DMS79 (cell line): ENCODE results near the gene KCNA1.
"Not testable (repeated sequence)": the region's sequence is repeated elsewhere in the genome, so short reads cannot be mapped to it uniquely, and the experiment has no call there.

Experiments
- DNase-seq: peaks from one replicate; lab custom pipeline; 2025; lab: John Stamatoyannopoulos, UW

KCNA1 gene

DNA sequence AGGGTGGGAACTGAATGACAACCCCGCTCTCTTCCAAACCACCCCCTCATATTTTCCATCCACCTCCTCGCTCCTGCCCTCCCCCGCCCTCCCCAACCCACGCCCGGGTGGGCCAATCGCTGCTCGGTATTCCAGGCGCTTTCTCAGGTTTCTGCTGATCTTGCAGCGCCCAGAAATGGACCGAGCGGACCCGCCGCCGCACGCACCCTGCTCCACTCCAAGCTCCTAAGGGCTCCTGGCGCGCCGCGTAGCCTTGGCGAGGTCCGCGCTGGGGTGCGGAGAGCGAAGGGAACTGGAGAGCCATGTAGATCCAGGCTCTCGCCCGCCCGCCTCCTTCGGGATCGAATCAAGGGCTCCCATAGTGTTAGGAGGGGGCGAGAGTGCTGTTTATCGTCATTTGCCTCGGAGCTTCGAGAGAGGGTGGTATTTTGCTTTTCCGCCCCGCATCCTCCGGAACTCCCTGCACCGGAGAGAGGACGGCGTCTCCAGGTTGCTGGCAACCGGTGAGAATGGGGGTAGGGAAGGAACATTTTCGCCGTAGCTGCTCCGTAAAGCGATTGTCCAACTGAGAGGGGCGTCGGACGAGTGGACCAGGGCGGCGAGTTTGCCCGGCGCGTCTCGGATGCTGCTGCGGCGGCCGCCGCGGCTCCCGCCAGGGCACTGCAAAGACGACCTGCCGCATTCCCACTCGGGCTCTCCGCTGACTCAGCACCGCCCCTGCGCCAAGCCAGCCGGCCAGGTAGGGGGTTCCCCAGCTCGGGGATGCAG, at the start of gene KCNA1:
KCNA1 (plus strand) TSS at position 172 of the 768 bp plus-strand sequence. CDS start 1,474 bp downstream, outside the sequence.
- no peak for DNase-seq

DNA sequence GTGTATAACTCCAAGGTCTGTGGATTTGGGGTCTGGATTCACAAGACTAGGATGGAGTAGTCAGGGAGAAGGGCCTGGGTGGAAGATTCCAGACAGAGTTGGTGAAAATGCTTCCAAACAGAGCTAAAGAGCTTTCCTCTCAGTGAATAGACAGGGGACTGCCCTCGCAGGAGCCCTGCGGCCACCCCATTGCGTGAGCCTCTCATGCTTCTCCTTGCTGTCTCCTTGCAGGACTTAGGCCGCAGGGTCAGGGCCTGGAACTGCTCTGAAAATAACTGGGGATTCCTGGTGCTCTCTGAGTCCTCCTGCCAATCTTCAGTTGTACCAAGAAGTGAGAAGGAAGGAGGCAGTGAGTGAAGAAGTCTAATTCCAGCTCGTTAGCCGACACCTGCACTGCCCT, 49.0 kb upstream of the KCNA1 start:
- no peak for DNase-seq

DNA sequence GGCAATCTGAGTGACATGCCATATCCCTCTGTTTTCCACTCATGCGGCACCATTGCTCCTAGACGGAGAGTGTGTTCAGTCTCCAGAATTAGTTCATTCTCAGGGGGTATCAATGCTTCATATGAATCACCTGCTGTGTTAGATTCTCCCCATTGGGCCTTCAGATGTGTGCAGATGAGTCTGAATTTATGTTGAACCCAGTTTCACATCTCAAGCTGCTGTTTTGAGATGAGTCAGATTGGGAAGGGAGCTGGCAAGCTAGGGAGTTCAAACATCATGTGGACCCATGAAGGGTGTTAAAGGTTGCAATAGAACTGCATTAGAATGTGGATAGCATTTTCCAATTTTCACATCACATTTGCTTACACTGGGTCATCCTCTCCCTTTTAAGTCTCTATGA, 46.9 kb upstream of the KCNA1 start:
- DNase-seq = no peak

DNA sequence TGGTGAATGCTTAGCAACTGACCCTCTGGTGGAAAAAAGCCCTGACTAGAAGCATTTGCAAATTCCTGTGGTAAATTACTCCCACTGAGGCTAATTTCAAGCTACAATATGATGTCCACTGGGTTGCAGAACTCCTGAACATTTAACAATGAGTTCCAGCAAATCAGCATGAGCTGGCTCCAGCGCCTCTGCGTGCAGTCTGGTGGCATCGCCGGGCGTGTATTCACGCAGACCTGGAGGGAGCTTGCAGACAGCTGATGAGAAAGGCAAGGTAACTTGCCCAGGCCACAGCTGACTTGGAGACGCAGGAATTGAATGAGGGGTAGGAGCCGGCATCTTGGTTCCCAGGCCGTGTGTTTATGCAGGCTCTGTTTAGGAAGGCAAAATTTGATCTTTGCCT, 45.1 kb upstream of the KCNA1 start:
- no peak for DNase-seq

DNA sequence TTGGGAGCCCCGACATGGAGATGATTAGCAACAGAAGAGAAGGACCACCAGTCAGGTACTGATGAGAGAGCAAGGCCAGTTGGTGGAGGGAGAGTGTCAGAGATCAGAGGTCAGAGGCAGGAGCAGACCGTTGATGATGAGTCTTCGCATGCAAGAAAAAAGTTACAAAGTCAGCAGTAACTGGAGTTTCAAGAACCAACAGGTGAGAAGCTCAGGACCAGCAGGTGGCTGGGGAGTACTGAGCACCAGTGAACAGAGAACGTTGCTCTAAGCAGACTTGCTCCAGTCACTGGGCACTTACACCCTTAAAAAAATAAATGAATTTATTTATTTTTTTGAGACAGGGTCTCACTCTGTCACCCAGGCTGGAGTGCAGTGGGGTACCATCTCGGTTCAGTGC, 44.5 kb upstream of the KCNA1 start:
- no peak for DNase-seq

DNA sequence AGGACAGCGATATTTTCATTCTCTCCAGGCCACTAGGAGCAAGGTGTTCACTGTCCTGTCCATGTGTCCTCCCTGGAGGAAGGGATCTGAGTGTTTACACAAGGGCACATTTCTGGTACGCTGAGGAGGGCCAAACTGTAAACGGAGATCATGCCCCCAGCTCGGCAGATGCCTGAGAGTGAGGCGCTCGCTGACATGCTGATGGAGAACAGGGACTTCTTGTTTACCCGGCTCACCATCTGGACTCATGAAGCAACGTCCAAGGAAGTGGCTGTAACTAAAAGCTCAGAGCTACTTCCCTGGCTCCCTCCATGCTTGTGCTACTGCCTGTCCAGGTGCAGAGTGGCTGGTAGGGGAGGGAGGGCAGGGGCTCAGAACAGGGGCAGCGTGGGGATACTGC, 43.4 kb upstream of the KCNA1 start:
- DNase-seq = no peak

DNA sequence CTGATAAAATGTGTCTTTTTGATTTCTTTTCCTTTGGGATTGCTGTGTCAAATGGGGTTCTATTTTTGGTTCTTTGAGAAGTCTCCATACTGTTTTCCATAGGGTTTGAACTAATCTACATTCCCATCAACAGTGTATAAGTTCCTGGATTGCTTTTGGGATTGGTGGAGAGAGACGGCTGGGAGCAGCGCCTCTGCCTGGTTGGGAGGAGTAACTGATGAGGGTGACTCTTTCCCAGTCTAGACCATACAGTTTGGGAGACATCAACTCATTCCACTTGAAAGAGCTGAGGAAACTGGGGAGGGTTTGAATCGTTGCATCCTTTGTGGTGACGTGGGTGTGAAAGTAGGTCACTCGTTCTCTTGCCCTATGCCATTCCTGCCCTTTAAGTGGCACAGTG, 42.3 kb upstream of the KCNA1 start:
- no peak for DNase-seq

DNA sequence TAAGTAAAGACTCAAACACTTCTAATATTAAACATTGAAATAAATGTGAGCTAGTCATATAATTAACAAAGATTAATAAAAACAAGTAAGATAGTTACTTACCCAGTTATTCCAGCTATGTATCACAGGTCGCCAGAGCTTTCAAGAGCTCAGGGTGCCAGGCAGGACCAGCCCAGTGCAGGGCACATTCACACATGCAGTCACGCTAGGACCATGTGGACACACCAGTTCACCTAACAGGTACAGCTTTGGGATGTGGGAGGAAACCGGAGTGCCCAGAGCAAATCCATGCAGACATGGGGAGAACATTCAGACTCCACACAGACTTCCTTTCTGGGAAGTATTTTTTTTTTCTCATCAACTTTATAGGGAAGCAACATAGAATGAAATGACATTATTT, 39.3 kb upstream of the KCNA1 start:
- DNase-seq = no peak

DNA sequence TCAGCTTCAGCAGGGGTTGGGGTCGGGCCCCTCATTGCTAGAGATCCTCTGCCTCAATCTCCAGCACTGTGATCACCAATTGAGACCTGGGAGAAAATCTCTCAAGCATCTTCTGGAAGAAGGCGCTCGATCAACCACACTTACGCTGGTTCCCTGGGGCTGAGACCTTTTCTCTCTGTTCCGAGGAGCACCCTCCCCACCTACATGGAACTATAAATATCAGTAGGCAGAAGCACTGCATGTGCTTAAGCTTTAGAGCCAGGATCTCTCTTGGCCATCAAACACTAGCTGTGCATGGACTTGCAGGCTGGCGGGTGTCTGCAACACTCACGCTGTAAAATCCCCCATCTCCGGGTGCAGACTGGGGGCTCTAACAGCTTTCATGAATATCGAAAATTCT, 38.2 kb upstream of the KCNA1 start:
- no peak for DNase-seq

DNA sequence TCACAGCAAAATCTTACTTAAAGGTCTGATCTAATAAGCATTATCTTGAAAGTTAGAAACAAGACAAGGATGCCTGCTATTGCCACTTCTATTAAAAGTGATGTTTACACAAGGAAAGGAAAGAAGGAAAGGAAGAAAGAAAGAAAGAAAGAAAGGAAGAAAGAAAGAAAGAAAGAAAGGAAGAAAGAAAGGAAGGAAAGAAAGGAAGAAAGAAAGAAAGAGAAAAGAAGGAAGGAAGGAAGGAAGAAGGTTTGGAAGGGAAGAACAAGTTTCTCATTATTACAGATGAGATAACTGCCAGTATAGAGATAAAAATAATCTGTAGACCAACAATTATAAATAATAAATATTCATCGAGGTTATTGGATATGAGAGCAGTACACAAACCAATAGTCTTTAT, 35.8 kb upstream of the KCNA1 start:
- DNase-seq = no peak

DNA sequence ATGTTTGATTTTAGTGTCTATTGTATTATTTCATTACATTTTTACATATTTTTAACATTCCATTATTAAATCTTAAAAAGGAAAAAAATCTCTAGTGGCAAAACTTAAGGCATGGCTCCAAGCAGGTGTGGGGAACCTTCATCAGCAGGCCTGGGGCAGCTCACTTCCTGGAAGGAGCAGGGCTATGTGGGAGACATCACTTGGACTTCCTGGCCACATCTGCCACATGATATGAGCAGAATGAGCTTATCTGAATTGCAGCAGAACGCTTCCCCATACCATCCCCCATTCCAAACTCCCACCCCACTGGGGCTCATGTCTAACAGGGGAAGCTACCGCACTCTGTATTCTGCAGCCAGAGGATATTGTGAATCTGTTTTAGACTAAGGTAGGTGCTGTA, 35.0 kb upstream of the KCNA1 start:
- no peak for DNase-seq

DNA sequence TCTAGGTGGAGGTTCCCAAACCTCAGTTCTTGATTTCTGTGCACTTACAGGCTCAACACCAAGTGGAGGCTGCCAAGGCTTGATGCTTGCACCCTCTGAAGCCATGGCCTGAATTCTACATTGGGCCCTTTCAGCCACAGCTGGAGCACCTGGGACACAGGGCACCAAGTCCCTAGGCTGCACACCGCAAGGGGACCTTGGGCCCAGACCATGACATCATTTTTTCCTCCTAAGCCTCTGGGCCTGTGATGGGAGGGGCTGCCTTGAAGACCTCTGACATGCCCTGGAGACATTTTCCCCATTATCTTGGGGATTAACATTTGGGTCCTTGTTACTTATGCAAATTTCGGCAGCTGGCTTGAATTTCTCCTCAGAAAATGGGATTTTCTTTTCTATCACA, 30.2 kb upstream of the KCNA1 start:
- DNase-seq = not testable (repeated sequence)

DNA sequence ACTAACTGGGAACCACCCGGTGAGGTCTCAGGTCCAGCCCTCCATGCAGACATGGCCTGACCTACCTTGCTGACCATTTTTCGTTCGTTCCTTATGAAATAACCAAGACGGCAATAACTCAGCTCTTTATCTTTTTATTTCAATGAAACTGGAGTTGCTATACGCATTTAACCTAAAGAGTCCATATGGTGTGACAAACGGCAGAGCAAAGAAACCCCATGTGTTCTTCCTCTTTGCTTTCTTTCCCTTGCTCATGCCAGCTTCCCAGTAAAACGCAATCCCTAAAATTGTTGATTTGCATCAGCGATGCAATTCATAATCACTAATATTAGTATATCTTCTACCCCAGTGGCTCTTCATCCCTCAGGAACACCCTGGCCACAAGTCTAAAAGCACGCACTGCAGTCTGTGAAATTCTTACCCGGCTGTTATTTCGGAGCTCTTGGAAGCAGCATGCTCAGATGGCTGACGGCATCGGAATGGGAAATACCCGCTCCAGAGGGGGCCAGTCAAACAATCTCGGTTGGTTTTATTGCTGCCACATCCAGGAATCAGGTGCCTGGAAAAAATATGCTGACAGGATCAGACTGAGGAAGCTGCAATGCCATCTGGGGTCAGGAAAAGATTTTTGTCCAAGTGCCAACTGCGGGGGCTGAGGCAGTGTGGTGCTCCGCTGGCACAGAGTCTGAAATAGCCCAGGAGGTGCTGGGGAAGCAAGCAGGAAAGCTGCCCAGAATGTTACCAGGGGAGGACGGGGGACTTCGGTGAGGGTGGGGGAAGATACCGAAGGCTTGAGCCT, 28.2 kb upstream of the KCNA1 start:
- DNase-seq = no peak

DNA sequence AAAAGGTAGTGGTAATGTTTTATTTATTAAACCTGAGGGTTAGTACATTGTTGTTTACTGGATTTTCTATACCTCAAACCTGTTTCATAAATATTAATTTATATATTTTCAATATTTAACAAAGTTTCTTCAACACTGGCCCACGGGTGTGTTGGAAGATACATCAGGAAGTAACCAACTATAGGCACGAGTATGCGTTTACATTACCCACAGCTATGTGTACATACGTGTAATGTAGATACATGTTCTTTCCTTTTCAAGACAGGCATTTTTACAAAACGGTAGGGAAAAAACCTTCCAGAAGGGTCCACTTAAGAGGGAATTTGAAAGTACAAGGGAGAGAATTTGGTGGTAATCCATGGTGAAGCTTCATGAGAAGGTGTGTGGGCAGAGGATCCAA, 17.8 kb upstream of the KCNA1 start:
- DNase-seq = no peak

DNA sequence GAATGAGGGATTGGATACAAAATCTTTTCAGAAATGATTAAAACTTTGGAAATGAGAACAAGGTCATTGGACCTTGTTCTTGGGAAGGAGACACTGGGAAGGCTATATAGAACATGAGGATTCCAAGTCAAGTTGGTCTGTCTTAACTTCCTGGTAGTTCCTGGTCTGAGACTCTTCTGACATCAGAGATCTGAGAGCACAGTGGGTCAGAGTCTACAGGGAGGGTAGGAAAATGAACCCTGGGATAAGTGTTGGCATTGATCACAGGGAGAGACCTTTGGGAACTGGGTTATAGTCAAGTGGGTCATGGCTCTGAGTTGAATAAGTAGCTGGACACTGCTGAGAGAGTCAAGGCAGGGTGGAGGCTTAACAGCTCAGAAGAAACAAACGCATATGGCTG, 17.3 kb upstream of the KCNA1 start:
- no peak for DNase-seq

DNA sequence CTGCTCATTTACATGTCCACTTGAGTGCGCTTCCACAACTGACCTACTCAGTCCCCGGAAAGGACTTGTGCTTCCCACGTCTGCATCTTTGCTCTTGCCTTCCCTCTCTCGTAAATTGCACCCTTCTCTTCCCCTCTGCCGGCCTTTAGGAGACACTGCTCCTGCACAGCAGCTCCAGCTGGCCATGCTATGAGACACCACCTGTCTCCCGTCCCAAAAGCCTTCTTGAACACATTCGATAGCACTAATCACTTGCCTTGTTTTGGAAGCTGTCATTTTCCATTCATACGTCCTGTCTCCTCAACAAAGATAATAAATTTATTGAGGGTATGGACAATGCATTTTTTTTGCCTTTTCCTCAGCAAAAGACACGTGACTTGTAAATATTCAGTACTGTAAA, 15.7 kb upstream of the KCNA1 start:
- no peak for DNase-seq

DNA sequence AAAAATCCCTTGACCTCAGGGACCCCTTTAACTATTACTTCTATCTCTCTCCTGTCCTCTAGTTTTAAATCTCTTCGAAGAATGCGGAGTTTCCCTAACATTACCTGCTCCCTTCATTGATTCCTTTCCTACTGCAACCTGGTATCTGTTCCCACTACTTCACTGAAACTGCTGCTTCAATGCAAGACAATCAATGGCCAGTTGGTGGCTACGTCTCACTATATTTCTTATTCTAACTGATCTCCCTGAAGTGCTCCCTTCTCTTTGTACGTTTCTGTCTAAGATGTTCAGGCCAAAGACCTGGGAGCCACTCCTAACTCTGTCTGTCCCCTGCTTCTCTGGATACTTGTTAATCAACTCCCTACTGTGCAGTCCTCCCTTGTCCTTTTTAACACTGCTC, 10.3 kb upstream of the KCNA1 start:
- DNase-seq = no peak

DNA sequence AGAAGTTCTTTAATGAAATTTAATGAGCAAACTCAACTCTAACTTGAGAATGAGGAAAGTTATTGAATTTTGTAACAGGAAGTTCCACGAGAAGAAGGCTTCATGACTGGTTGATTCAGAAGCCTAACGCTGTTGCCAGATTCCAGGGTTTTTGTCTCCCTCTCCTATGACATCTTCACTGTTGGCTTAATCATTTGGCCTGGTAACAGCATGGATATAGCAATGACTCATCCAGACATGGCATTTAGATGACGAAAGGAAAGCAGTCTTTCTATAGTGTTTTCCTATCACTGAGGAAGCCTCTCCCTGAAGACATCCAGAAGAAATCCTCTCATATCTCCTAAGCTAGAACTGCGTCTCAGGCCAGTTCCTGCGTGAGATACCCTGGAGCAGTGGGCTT, 9.4 kb upstream of the KCNA1 start:
- no peak for DNase-seq

DNA sequence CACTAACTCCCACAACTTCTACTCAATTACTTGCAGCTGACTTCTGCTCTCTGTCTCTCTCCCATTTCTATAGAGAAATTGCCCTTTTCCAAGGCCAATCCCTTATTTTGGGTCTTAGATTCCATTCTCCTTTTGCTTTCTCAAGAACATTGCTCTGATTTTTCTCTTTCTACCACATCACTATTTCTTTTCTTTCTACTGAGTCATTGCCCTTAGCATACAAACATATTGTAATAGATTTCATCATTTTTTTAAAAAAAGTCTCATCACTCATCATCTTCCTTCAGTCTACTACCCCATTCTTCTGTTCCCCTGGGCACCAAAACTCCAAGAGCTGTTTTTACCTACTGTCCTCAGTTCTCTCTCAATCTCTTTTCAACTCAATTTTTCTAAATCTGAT, 4.4 kb upstream of the KCNA1 start:
- no peak for DNase-seq

DNA sequence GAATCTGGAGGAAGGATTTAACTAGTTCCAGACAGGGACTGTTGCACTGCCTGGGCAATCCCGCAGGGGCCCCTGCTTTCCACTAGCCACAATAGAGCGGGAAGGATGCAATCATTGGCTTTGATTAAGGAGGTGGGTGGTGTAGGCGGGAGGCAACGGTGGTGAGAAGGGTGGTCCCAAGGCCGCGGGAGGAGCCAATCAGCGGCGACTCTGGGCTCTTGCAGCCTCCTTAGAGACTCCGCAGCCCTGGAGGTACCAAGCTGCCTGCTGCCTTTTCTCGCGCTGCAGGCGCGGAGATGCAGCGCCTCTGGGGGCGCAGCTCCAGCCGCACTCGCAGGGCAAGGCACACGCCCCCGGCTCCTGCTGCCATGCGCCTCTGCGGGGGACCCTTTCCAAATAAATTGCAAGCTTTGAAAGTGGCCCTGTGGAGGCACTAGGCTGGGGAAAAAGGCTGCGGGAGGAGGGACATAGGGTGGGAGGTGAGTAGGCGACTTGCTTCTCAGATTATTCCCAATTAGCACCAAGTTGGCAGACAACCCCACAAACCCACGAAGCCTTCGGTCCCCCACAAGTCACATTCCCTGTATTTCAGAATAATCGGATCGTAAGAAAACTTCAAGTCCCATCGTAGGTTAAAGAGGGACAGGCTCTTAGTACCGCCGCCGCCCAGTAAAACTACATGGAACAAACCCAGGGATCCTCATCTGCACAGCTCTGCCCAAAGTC, 858 bp upstream of the KCNA1 start:
- no peak for DNase-seq

DNA sequence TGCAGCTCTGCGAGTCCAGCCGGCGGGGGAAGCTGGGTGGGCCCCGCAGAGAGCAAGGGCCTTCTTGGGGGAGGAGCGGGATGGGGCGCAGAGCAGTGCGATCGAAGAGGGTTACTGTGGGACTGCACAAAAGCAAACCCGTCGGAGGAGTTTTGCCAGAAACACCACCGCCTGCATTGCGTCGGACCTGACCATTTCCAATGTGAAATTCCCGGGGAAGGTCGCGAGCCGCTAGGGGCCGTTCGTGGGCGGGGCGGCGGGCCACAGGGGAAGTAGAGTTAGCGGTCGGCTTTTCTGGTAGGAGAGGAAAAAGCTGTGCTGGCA, 333 bp upstream of the KCNA1 start:
- DNase-seq = no peak

DNA sequence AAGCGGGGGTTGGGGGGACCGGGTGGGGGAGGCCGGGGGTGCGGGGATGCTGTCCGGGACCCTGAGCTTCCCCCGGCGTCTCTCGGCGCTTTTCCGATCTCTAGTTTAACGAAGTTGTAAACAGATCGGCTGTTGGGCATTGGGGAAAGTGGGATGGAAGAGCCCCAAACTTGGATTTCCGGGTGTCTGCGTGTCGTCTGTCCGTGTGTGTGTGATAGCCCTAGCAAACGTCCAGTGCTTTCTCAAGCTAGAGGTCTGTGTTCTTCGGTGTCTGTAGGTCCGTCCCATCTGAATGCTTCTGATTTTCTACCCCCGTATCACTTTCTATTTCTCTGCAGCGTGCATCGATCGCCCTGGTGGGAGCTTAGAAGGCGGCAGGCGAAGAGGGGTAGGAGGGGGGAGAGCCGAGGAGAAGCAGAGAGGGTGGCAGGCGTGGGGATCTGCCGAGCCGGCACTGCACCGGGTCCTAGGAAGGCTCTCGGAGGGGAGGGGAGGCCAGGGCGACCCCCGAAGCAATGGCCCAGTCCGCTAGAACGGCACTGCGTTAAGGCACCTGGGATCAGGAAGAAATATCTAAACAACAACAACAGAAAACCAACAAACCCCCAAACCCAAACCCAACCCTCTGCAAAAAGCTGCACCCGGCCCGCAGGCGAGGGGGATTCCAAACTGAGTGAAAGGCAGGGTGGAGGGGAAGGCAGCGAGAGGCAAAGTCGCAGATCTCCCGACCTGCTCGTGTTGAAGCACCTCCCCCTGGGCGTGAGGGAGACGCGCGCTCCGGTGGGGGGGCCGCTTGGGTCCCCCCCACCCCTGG, 1.0 kb downstream of the KCNA1 start:
- no peak for DNase-seq
